Stimulated activated CD4-positive, alpha-beta T cell treated with anti-CD3 and anti-CD28 coated beads, Interleukin-15, amount 100 ng/mL, for 24 hours (primary cell): Measurements from ENCODE around the gene RPS6KA2.
"Not testable (repeated sequence)": the region's sequence is repeated elsewhere in the genome, so short reads cannot be mapped to it uniquely, and the experiment has no call there.

Experiments
- DNase-seq: peaks from one replicate; pipeline ENCODE4 v3.0.0-alpha.2; 2020

RPS6KA2 gene

GRCh38 chr6:166588691-166589336, 38.2 kb downstream of the RPS6KA2 start:
- DNase-seq, result no peak

DNA sequence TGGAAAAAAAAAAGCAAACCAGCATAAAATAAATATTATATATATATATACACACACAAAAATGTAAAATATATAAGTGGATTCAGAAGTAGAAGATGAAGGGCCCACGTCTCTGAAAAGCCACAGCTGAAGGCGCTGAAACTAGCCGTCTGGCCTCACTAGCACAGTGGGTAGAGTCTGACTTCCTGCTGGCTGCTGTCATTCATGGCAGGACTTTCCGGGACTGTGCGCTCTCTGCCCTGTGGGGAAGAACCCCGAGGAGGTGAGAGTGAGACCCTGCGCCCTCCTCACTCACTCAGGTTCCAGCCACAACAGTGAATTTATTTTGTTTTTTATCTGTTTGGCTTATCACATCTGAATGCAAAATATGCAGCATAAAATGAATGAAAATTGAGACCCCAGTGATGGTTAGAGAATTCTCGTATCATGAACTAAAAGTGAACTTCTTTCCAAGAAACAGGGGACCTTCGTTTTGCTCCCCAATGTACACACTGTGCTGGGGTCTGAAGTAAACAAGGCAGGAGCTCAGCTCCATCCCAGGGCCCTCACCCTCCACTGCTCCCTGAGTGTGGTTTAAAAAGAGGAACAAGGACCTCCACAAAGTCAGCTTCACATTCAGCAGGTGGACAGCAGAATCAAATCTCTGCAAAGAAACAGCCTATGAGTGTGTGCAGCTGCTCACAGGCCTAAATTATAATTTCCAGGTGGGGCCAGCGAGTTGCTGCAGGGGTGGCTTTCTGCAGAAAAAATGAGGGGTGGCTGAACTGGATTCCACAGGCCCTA, 39.2 kb downstream of the RPS6KA2 start:
- no peak for DNase-seq

GRCh38 chr6:166586424-166587156, 40.5 kb downstream of the RPS6KA2 start, which contains the start of gene RAMACL:
Gene RAMACL, minus strand, starts transcription at chr6:166586678. Its CDS starts 201 bp downstream, at chr6:166586477.
- DNase-seq, result peak; percentile 52

- DNase-seq, result no peak
Measured at GRCh38 chr6:166584853-166585429, 42.1 kb downstream of the RPS6KA2 start.

GRCh38 chr6:166584155-166584554, 42.9 kb downstream of the RPS6KA2 start:
- DNase-seq, result no peak

DNA sequence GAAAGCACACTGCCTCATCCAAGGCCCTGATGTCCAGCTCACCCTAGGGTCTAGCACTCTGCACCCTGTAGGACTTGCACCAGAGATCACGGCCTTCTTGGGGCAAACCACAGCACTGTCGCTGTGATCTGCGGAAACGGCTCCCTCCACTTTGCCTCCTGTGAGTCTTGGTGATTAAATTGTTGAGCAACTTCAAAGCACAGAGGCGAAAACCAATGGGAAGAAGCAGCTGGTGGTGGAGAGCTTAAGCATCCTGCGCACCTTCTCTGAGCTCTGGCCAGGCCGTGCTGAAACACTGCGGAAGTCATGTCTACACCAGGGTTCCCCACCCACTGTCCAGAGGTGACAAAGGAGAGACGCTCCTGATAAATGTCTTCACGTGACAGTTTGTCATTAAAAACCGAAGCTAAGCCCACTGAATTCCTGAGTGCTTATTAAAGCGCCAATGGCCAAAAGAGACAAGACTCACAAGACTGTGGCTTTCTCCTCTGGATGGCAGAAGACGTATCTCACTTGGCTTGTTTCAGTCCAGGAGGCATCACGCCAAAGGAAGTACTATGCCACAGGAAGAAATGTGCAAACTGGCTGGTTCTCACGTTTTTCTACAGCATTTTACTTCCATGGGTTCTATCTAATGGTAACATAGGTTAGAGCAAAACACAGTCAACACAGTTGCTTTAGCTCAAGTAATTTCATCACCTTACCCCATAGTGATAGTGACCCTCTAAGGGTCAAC, 43.7 kb downstream of the RPS6KA2 start:
- no peak for DNase-seq

DNA sequence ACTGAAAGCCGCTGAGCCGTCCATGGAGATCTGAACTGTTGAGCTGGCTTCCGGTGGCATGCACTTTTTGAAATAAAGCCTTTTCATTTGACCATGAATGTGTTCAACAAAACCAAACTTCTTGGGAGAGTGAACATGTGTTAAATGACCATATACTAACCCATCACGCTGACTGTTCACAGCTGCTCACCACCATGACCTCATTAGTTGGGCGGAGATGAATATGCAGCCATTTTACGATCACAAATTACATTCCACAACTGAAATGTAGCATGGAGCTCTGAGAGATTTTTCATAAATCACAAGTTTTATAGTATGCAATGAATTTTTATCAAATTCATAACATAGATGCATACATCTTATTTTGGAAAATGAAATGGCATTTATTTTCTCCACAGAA, 44.8 kb downstream of the RPS6KA2 start:
- no peak for DNase-seq

DNA sequence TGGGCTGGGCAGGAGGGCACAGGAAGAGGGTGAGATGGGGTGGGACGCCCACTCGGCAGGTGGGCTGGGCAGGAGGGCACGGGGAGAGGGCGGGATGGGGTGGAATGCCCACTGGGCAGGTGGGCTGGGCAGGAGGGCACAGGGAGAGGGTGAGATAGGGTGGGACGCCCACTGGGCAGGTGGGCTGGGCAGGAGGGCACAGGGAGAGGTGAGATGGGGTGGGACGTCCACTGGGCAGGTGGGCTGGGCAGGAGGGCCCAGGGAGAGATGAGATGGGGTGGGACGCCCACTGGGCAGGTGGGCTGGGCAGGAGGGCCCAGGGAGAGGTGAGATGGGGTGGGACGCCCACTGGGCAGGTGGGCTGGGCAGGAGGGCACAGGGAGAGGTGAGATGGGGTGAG, 45.2 kb downstream of the RPS6KA2 start:
- not testable (repeated sequence) for DNase-seq

DNA sequence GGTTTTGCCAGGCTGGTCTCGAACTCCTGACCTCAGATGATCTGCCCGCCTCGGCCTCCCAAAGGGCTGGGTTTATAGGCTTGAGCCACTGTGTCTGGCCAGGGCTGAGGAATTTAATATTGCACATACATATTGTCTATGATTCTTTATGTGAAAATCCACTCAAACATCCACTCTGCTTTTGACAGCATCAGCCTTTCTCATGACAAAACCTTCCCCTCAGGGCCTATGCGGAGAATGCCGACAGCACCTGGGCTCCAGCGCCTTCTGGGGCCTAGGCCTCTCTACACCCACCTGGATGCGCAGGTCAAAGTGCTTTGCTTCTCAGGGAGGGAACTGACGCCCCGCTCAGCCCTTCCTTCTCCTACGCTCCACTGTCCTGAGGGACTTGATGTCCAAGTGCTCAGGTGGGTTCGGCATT, 46.0 kb downstream of the RPS6KA2 start:
- DNase-seq, result no peak

GRCh38 chr6:166580076-166581050, 46.7 kb downstream of the RPS6KA2 start:
- DNase-seq, result no peak

- DNase-seq, result no peak
Measured at GRCh38 chr6:166579237-166579850, 47.7 kb downstream of the RPS6KA2 start.

- DNase-seq, result no peak
Measured at GRCh38 chr6:166578536-166579236, 48.4 kb downstream of the RPS6KA2 start.

GRCh38 chr6:166575205-166575604, 51.8 kb downstream of the RPS6KA2 start:
- no peak for DNase-seq

GRCh38 chr6:166573511-166574216, 53.4 kb downstream of the RPS6KA2 start:
- no peak for DNase-seq

GRCh38 chr6:166572370-166573261, 54.4 kb downstream of the RPS6KA2 start:
- DNase-seq, result no peak

GRCh38 chr6:166570929-166571713, 55.9 kb downstream of the RPS6KA2 start:
- no peak for DNase-seq

DNA sequence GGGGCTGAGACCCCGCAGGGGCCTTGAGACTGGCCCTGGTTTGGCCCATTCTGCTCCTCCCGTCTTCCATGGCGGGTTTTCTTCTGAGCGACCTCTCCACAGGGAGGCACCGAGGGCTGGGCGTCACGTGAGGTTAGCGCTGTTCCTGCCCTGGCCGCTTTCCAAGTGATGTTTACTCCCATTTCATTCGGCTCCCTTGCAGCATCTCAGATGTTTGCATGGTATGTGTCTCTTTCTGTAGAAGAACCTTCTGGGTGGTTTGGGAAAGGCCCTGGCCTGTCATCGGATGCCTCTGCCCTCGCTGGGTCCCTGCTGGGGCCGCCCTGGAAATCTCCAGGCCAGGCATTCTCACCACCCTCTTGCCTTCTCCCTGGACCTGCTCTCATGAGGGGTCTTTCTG, 57.8 kb downstream of the RPS6KA2 start:
- DNase-seq, result no peak

GRCh38 chr6:166567813-166568212, 59.2 kb downstream of the RPS6KA2 start:
- no peak for DNase-seq
